Embryonic facial prominence (tissue), 1 donor: ENCODE measurements around the gene GTF3C1.

Experiments used
- DNase-seq: peaks from one replicate; pipeline ENCODE4 v3.0.0-alpha.2; 2016; ENCODE audit errors: extremely low spot score

The GTF3C1 gene

DNA sequence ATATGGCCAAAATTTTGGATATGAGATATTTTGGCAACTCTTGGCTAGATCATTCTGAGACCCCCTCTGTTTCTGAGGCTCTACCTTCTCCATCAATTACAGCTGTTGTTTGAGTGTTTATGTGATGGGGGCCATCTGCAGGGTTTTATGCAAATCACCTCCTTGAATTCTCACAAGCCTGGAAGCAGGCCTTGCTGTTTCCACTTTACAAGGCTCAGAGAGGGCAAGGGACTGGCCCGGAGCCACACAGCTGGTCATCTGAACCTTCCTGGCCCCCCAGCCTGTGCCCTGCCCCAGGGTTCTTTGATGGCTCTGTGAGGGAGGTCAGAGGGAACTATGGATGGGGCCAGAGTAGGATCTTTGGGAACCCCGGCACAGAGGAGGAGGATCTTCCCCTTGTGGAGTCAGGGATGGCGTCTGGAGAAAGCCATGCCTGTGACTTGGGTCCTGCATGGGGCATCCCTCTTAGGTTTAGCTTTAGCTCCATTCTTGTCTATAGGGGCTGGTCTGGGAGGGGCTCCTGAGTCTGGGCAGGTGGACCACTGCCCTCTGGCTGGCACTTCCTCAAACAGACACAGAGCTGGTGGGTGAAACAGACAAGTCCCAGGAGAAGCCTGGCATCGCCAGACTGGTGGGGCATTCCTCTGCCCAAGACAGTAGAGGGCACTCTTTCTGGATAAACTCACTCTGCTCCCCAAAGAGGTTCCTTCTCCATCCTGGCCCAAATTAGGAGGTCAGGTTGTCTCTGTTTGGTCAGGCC, 121.5 kb downstream of the GTF3C1 start:
- no peak for DNase-seq

DNA sequence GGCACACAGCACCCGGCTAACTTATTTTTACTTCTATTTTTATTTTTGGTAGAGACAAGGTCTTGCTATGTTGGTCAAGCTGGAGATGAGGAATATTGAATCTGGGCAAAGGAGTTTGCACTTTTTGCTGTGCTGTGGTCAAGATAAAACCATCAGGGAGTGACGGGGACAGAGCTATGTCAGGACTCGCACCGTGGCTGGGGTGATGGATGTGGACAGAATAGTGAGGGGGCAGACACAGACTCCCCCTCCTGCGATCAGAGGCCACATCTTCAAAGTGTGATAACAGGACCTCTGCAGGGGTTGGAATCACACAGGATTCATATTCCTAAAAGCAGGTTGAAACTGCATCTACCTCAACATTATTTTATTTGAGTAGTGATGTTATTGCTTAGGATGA, 122.2 kb downstream of the GTF3C1 start:
- DNase-seq, result no peak

DNA sequence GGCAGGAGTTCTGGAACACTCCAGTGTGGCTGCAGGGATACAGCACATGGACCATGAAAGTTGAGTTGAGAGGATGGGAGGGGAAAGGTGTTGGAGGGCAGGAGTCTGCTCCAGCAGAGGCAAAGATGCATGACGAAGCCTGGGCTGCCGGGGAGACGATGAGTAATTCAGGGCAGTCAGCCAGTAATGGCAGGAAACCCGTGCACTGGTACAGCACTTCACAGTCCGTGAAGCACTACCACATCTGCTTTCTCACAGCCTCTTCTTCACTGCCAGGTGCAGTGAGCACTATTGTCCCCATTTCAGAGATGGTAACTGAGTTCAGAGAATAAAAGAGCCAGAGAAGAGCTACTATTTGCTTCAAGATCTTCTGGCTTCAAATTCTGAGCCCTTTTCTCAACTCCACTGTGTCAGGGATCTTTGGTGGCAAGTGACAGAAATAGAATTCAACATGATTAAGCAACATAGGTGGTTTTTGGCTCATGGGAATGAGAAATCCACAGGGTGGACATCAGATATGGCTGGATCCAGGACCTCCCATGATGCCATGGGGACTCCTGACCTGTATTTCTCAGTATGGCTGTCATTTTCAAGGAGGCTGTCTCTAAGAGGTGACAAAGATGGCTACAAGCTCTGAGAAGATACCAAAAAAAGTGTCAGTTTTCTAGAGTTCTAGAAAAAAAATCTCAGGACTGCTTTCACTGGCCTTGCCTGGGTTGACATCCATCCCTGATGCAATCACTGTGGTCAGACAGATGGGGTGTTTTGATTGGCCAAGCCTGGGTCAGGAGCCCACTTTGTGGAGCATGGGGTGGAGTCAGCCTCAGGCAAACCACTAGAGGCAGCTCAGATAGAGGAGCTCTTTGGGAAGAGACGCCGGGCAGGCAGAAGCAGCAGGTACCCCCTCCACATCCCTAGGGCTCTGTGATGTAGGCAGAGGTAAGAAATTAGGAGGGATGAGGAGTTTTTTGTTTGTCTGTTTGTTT, 123.0 kb downstream of the GTF3C1 start:
- no peak for DNase-seq

DNA sequence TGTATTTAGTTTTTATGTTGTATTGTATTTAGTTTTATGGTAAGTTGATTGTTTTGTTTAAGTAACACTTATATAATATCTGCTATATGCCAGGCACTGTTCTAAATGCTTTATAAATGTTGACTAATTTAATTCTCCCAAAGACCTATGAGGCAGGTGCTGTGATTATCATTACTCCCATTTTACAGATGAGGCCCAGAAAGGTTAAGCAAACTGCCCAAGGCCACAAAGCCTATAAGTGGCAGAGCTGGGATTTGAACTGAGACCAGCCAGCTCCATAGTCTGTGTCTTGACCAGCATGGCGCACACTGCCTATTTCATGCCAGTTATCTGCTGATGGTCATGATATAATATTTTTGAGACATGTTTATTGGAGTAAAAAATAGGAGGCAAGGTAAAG, 123.8 kb downstream of the GTF3C1 start:
- DNase-seq, result no peak

DNA sequence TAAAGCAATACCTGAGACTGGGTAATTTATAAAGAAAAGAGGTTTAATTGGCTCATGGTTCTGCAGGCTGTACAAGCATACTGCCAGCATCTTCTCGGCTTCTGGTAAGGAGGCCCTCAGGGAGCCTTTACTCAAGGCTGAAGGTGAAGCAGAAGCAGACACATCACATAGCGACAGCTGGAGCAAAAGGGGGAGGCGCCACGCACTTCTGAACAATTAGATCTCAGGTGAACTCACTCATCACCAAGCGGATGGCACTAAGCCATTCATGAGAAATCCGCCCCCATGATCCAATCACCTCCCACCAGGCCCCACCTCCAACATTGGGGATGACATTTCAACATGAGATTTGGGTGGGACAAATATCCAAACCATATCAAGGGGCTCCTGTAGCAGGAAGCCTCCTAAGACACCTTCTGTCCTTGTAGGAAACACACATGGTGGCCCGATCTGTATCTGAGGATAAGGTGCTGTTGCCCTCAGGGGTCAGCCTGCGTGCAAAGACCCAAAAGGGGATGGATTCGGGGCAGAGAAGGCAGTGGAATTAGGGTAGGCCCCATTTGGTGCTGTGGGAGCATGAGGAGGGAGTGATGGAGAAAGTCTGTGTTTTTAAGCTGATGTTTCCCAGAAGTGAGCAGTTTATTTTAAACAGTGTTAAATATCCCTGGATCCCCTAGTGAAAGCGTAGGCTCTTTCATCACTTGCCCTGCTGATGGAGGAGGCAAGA, 124.8 kb downstream of the GTF3C1 start:
- DNase-seq, result no peak

DNA sequence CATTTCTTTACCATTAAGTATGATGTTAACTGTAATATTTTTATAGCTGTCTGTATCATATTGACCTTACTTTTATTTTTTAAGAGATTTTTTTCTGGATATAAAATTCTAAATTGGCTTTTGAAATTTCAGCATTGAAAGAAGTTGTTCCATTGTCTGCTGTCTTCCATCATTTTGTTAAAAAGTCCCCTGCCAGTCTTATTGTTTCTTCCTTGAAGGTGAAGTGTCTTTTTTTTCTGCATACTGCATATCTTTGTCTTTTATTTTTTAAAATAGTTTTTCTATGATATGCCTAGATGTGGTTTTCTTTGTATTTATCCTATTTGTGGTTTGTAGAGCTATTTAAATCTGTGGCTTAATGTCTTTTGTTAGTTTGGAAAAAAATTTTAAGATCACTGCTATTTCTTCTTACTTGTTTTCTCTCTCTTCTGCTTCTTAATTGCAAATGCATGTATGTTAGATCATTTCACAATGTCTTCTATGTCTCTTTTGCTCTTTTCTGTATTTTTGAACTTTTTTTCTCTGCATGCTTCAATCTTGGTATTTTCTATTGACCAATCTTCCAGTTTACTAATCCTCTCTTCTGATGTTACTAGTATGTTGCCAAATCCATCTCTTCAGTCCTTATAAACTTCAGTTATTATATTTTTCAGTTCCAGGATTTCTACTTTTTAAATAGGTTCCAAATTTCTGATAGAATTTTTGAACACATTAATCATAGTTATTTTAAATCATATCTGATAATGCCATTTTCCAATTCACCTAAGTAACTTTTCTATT, 127.6 kb downstream of the GTF3C1 start:
- no peak for DNase-seq

DNA sequence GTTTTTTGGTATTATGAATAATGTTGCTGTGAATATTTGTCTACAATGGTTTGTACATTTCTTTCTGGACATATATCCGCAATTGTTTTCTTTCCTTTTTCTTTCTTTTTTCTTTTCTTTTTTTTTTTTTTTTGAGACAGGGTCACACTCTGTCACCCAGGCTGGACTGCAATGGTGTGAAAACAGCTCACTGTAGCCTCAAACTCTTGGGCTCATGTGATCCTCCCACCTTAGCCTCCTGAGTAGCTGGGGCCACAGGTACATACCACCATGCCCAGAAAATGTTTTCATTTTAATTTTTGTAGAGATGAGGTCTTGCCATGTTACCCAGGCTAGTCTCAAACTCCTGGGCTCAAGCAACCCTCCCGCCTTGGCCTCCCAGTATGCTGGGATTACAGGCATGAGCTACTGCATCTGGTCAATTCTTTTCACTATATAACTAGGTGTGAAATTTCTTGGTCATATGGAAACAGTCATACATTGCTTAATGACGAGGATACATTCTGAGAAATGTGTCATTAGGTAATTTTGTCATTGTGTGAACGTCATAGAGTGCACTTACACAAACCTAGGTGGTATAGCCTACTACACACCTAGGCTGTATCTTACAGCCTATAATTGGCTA, 132.6 kb downstream of the GTF3C1 start:
- DNase-seq, result no peak

DNA sequence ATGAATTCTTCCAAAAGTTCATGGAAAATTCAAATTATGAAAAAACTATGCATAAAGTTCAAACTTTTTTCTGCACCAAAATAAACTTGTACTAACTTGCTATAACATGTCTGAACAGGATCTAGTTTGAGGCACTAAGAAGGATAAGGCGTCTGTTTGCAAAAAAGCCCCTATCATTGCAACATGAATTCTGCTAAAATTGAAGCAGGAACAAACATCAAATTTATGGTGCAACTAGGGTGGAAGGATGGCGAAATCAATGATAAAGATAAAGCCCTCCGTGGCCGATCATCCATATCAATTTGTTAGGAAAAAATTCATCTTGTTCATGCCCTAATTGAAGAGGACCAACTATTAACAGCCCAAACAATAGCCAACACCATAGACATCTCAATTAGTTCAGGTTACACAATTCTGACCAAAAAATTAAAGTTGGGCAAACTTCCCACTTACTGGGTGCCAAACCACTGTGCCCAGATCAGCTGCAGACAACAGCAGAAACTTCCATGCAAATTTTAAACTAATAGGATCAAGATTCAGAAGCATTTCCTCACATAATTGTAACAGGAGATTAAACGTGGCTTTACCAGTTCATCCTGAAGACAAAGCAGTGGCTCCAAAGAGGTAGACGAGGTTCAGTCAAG, 134.8 kb downstream of the GTF3C1 start:
- DNase-seq, result no peak

DNA sequence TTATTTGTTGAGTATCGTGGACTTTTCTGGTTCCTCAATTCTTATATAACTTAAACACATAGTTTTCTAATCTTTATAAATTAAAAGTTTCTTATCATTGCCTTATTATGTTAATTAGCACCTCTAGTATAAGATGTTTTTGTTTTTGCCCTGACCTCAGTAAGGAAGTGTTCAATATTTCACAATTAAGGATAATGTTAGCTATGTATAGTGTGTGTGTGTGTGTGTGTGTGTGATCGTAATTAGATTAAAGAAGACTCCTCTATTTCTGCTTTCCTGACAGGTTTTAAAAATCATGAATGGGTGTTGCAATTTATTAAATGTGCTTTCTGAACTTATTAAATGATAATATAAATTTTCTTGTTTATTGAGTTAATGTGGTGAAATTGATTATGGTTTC, 135.8 kb downstream of the GTF3C1 start:
- DNase-seq, result no peak

DNA sequence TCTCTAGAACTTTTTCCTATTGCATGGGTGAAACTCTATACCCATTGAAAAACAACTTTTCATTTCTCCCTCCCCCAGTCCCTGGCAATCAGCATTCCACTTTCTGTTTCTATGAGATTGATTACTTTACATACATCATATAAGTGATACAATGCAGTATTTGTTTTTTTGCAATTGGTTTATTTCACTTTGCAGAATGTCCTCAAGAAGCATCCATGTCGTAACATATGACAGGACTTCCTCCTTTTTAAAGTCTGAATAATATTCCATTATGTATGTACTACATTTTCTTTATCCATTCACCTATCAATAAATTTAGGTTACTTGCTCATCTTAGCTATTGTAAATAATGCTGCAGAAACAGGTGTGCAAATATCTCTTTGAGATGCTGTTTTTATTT, 139.0 kb downstream of the GTF3C1 start:
- DNase-seq, result no peak
